ENCODE results near the gene SNRPD2. TPM values are rescaled to one million over a fixed set of nuclear protein-coding genes. Genes with fewer than 3 reads are reported as not detected.

The SNRPD2 gene
- polyA plus RNA-seq, 1 donor (not counting 4 experiments of a cell fraction or from before 2014, with no cell fraction given), result 1,051 TPM

DNA sequence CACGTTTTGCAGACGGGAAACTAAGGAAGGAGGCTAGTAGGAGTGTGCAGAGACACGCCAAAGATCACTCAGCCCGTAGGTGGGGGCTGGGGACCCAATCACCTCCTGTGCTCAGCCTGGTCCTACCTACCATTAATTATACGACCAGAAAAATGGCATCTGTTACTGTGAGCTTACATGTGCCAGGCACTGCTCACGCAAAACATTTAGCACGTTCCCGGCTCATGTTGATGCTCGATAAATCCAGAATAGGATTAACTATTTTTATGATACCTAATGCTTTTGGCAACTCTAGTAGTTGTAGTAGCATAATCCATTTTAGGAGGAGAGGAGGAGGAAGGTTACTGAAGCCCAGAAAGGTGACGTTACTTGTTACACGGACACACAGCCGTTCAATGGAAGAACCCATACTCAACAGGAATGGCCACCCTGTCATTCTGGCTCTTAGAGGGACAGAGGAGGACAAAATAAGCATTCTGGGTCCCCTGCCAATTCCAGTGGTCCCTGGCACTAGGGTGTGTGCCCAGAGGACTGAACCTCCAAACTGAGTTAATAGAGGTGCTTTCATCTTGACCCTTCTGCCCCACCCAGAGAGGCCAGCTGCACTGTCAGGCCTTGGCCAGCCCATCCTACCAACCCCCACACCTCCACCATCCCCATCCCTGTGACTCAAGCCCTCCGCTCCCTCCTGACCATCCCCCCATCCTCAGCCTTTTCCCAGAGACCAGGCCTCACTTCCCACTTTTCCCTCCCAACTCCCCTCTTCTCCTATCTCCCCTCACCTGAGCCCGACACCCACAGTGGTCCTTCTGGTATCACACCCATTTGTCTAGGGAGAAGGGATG lies 47.6 kb downstream of the SNRPD2 start:
- no peaks in the 10 kb centered on the region for H3K79me2 ChIP-seq (ENCODE audit: control insufficient read depth, insufficient read depth, low read length)
- no peaks in the 10 kb centered on the region for H3K9me1 ChIP-seq (ENCODE audit: control insufficient read depth, extremely low read depth, insufficient read depth, low read length)
- no peak overlapping the region for H3K9ac ChIP-seq (ENCODE audit: control insufficient read depth, extremely low read depth, insufficient read depth, low read length)
- no peak overlapping the region for H3K27ac ChIP-seq (ENCODE audit: control insufficient read depth, insufficient read depth, low read length)
- dilution Hi-C loops (cut with MboI; ENCODE audit: extremely low pct_ligation_motif_present, low sequenced_read_pairs), result no loop called here
- peaks cover 23% of the 10 kb centered on the region for H3K4me1 ChIP-seq (ENCODE audit: control insufficient read depth, extremely low read depth, insufficient read depth, low read length)
- H4K20me1 ChIP-seq (ENCODE audit: control insufficient read depth, extremely low read depth, insufficient read depth, low read length), result no peaks in the 10 kb centered on the region
- TF ChIP-seq EZH2 (IDR thresholded peaks at IDR 0.05; ENCODE audit: low read length), result no peak
- TF ChIP-seq, protein P1, sequence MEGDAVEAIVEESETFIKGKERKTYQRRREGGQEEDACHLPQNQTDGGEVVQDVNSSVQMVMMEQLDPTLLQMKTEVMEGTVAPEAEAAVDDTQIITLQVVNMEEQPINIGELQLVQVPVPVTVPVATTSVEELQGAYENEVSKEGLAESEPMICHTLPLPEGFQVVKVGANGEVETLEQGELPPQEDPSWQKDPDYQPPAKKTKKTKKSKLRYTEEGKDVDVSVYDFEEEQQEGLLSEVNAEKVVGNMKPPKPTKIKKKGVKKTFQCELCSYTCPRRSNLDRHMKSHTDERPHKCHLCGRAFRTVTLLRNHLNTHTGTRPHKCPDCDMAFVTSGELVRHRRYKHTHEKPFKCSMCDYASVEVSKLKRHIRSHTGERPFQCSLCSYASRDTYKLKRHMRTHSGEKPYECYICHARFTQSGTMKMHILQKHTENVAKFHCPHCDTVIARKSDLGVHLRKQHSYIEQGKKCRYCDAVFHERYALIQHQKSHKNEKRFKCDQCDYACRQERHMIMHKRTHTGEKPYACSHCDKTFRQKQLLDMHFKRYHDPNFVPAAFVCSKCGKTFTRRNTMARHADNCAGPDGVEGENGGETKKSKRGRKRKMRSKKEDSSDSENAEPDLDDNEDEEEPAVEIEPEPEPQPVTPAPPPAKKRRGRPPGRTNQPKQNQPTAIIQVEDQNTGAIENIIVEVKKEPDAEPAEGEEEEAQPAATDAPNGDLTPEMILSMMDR (optimal IDR thresholded peaks at IDR 0.05 in 1 of 3, IDR thresholded peaks at IDR 0.05 in 1 of 3, conservative IDR thresholded peaks at IDR 0.05 in 1 of 3; ENCODE audit: extremely low read depth in 1 of 3, insufficient read depth in 2 of 3, low read length in 3 of 3), result no peak
- no peak overlapping the region for H3K4me3 ChIP-seq (ENCODE audit: control insufficient read depth in 2 of 3, extremely low read depth in 1 of 3, insufficient read depth in 2 of 3, low read depth in 1 of 3, low read length in 3 of 3)
- no peaks in the 10 kb centered on the region for H3K9me3 ChIP-seq (ENCODE audit: control insufficient read depth, low read depth, low read length)
- H3K4me2 ChIP-seq (ENCODE audit: control insufficient read depth, extremely low read depth, insufficient read depth, low read depth, low read length), result no peak overlapping the region
- H3K27me3 ChIP-seq (ENCODE audit: control insufficient read depth, extremely low read depth, insufficient read depth, low read length), result peaks cover 2% of the 10 kb centered on the region
- DNase-seq (ENCODE audit: low read depth, low spot score) (no peak), FAIRE-seq (no peak)
- no peaks in the 10 kb centered on the region for H3K36me3 ChIP-seq (ENCODE audit: control insufficient read depth in 2 of 2, extremely low read depth in 1 of 2, insufficient read depth in 2 of 2, low read length in 2 of 2)
- H2AFZ ChIP-seq (ENCODE audit: control insufficient read depth, low read length), result no peak overlapping the region

DNA sequence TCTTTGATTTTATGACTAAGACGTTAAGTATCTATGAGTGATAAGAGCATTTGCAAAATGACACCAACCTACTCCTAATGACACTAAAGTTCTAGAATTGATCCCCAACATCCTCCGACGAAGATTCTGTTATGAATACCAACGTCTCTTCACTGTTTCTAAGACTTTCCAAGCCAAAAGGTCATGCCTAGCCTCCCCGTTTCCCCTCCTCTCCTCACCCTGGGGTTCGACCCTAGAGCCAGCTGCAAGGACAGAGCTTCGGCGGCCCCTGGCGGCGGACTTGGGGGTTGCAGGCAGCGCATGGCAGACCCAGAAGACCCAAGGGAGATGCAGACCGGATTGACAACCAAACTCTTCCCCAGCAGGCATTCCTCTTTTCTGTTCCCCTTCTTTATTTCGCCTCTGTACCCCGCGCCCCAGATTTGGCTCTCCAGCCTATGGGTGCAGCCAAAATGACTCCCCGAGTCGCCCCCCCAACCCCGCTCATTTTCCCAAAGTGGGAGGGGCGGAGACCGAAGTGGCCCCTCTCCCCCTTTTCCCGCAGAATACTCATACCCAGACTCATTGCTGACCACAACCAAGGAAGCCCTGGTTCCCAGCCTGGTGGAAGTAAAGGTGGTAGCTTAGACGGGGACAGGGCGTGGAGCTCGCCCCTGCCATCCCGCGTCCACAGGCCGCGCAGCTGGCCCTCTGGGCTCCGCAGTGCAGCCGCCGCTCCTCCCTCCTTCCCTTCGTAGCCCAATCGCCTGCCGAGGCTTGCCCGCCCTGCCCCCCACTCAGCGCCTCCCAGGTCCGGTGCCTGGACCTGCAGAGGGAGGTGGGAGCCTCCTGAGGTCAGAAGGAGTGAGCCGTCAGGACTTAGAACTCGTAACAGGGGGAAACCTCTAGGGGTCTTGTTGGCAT lies 48.5 kb downstream of the SNRPD2 start:
- no peaks in the 10 kb centered on the region for H3K79me2 ChIP-seq (ENCODE audit: control insufficient read depth, insufficient read depth, low read length)
- no peak overlapping the region for H2AFZ ChIP-seq (ENCODE audit: control insufficient read depth, low read length)
- H3K27ac ChIP-seq (ENCODE audit: control insufficient read depth, insufficient read depth, low read length), result peak overlapping the region; percentile 31
- peaks cover 2% of the 10 kb centered on the region for H3K27me3 ChIP-seq (ENCODE audit: control insufficient read depth, extremely low read depth, insufficient read depth, low read length)
- TF ChIP-seq, protein P1 (optimal IDR thresholded peaks at IDR 0.05 in 1 of 3, IDR thresholded peaks at IDR 0.05 in 1 of 3, conservative IDR thresholded peaks at IDR 0.05 in 1 of 3; ENCODE audit: extremely low read depth in 1 of 3, insufficient read depth in 2 of 3, low read length in 3 of 3), result peak; percentile 97 to 99 (median 98)
- TF ChIP-seq EZH2 (IDR thresholded peaks at IDR 0.05; ENCODE audit: low read length), result no peak
- H4K20me1 ChIP-seq (ENCODE audit: control insufficient read depth, extremely low read depth, insufficient read depth, low read length), result no peaks in the 10 kb centered on the region
- no peaks in the 10 kb centered on the region for H3K9me3 ChIP-seq (ENCODE audit: control insufficient read depth, low read depth, low read length)
- H3K4me2 ChIP-seq (ENCODE audit: control insufficient read depth, extremely low read depth, insufficient read depth, low read depth, low read length), result peak overlapping the region; percentile 96
- H3K9ac ChIP-seq (ENCODE audit: control insufficient read depth, extremely low read depth, insufficient read depth, low read length), result no peak overlapping the region
- no peaks in the 10 kb centered on the region for H3K9me1 ChIP-seq (ENCODE audit: control insufficient read depth, extremely low read depth, insufficient read depth, low read length)
- DNase-seq (ENCODE audit: low read depth, low spot score), result no peak
- H3K36me3 ChIP-seq (ENCODE audit: control insufficient read depth in 2 of 2, extremely low read depth in 1 of 2, insufficient read depth in 2 of 2, low read length in 2 of 2), result no peaks in the 10 kb centered on the region
- no peak for FAIRE-seq
- peaks cover 24% of the 10 kb centered on the region for H3K4me1 ChIP-seq (ENCODE audit: control insufficient read depth, extremely low read depth, insufficient read depth, low read length)
- peak overlapping the region in 2 of 3 experiments; percentile 12 to 27 for H3K4me3 ChIP-seq (ENCODE audit: control insufficient read depth in 2 of 3, extremely low read depth in 1 of 3, insufficient read depth in 2 of 3, low read depth in 1 of 3, low read length in 3 of 3)
- dilution Hi-C loops (cut with MboI; ENCODE audit: extremely low pct_ligation_motif_present, low sequenced_read_pairs), result no loop called here

Data from keratinocyte (primary cell).